Stimulated activated CD4-positive, alpha-beta T cell treated with anti-CD3 and anti-CD28 coated beads, Interleukin-12 subunit alpha, Interleukin-12 subunit beta, amount 100 ng/mL, for 48 hours (primary cell): ENCODE measurements around the gene APOM.

Source experiments
- DNase-seq, 3 donors: peaks; one replicate each; pipeline ENCODE4 v3.0.0-alpha.2; 2020; ENCODE audit warnings: low read depth in 2 of 3, low spot score in 1 of 3

The APOM gene

DNA sequence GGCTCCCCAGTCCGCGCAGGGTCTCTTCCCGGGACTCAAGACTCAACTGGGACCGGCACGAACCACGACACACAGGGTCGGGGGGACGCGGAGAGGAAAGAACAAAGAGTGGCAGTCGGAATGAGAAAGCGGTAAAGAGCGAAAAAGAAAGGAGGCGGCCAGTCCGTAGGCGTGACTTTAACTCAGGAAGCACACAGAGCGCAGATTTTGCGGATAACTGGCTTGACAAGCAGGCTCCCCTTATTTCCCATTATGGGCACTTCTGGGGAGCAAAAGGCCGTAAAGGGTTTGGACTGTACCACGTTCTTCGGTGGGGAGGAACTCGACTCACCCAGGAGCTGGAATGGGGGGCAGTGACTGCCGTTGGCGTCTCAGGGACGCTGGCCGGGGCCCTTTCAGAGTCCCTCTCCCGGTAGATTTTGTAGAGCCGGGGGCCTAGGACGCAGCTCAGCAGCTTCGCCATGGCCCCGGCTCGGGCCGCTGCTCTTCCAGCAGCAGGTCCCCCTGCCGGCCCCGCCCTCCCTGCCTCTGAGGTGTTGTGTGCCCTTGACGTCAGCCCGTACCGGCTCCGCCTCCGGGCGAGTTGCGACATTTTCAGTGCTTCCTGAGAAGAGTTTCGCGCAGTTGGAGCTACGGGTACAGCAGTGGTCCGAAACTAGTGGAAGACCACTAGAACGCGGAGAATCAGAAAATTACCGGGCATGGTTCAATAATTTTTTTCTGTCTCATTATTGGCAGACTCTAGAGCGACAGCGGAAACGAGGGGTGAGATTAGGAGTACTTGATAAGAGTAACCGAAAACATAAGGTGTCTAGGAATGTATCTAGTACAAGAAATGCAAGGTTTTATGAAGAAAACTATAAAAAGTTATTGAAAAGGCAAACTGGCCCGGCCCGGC lies 47.4 kb downstream of the APOM start, which contains the start of gene ABHD16A:
Gene ABHD16A (minus strand): TSS at position 506 of the 898 bp plus-strand sequence. CDS start 43 bp downstream, at position 463.
- peak; percentile 93 to 98 (median 94) for DNase-seq

DNA sequence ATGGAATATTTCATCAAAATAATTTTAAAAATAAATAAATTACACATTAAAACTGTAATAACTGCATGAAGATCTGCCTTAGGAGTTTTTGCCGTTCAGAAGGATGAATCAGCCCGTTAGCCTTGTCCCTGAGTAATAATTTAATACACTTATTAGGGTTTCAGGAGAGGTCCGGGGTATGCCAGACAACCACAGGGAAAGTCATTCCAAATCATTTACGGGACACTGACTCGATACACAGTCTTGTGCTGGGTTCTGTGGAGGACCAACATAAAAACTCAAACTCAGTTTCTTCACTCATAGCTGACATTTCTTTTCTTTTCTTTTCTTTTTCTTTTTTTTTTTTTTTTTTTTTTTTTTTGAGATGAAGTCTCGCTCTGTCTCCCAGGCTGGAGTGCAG lies 50.2 kb downstream of the APOM start:
- no peak for DNase-seq

DNA sequence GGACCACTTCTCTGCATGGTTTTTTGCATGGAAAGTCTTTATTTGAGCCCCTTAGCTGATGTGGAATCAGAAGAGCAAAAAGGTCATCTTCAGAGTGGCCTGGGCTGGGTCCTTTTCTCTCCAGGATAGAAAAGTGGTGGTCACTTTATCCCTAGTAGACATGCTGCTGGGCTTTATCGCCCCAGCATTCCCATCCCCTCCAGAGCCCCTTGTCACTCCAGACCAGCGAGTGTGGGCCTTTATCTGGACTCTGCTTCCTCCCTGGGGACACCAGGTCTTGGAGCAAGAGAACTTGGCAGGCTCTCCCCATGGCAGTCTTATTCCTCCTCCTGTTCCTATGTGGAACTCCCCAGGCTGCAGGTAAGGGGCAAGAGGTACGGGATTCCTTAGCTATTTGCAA lies 50.9 kb downstream of the APOM start, which contains the start of gene LY6G6F:
Gene LY6G6F (plus strand): TSS at position 268 of the 400 bp plus-strand sequence. CDS start 41 bp downstream, at position 309.
- DNase-seq = no peak

DNA sequence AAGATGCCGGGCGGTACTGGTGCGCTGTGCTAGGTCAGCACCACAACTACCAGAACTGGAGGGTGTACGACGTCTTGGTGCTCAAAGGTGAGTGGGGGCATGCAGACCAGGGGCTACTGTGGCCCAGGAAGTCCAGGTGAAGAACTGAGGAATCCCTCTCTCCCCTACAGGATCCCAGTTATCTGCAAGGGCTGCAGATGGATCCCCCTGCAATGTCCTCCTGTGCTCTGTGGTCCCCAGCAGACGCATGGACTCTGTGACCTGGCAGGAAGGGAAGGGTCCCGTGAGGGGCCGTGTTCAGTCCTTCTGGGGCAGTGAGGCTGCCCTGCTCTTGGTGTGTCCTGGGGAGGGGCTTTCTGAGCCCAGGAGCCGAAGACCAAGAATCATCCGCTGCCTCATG lies 52.0 kb downstream of the APOM start:
- DNase-seq = no peak
